HG02981 (cell line): ENCODE data around the gene CDH10.

Experiments
- ATAC-seq: cut with Tn5 transposase; IDR thresholded peaks from one replicate; pipeline ENCODE4 v1.9.1; 2021; ENCODE audit warnings: mild to moderate bottlenecking, moderate library complexity; ENCODE audit not compliant: unreplicated experiment

Gene CDH10

GRCh38 chr5:24644761-24645160 is at the start of gene CDH10:
Gene CDH10, minus strand, starts transcription at chr5:24644978. Its CDS starts 51,488 bp downstream, at chr5:24593490.
- ATAC-seq, result no peak

GRCh38 chr5:24693609-24694008 is 48.8 kb upstream of the CDH10 start:
- no peak for ATAC-seq

GRCh38 chr5:24691074-24691473 is 46.3 kb upstream of the CDH10 start:
- ATAC-seq, result no peak

- ATAC-seq, result no peak
Observed at GRCh38 chr5:24681106-24681505, 36.3 kb upstream of the CDH10 start.

- ATAC-seq, result no peak
Observed at GRCh38 chr5:24668050-24668449, 23.3 kb upstream of the CDH10 start.

GRCh38 chr5:24649531-24649930 is 4.8 kb upstream of the CDH10 start:
- no peak for ATAC-seq

GRCh38 chr5:24646915-24647314 is 2.1 kb upstream of the CDH10 start:
- no peak for ATAC-seq

GRCh38 chr5:24645483-24645882 is 705 bp upstream of the CDH10 start:
- no peak for ATAC-seq

- ATAC-seq, result no peak
Observed at GRCh38 chr5:24643880-24644279, 898 bp downstream of the CDH10 start.

GRCh38 chr5:24643156-24643555 is 1.6 kb downstream of the CDH10 start:
- ATAC-seq, result no peak

- ATAC-seq, result peak; percentile 68
Observed at GRCh38 chr5:24642022-24642421, 2.8 kb downstream of the CDH10 start.

- ATAC-seq, result no peak
Observed at GRCh38 chr5:24635209-24635608, 9.6 kb downstream of the CDH10 start.

- ATAC-seq, result peak; percentile 67
Observed at GRCh38 chr5:24633715-24634325, 11.0 kb downstream of the CDH10 start.

GRCh38 chr5:24632353-24632752 is 12.4 kb downstream of the CDH10 start:
- no peak for ATAC-seq

GRCh38 chr5:24630918-24631317 is 13.9 kb downstream of the CDH10 start:
- ATAC-seq, result no peak

GRCh38 chr5:24629798-24630197 is 15.0 kb downstream of the CDH10 start:
- ATAC-seq, result no peak

- ATAC-seq, result no peak
Observed at GRCh38 chr5:24624872-24625271, 19.9 kb downstream of the CDH10 start.

GRCh38 chr5:24623624-24624023 is 21.2 kb downstream of the CDH10 start:
- ATAC-seq, result no peak

- no peak for ATAC-seq
Observed at GRCh38 chr5:24623031-24623430, 21.7 kb downstream of the CDH10 start.

GRCh38 chr5:24621792-24622191 is 23.0 kb downstream of the CDH10 start:
- no peak for ATAC-seq

GRCh38 chr5:24616566-24616965 is 28.2 kb downstream of the CDH10 start:
- ATAC-seq, result no peak

- no peak for ATAC-seq
Observed at GRCh38 chr5:24615159-24615558, 29.6 kb downstream of the CDH10 start.

- no peak for ATAC-seq
Observed at GRCh38 chr5:24609706-24610105, 35.1 kb downstream of the CDH10 start.
